Kidney (tissue), 14 donors: Measurements from ENCODE around the gene PDE6B. TPM values are rescaled to one million over a fixed set of nuclear protein-coding genes. Genes with fewer than 3 reads are reported as not detected.

Experiments
- DNase-seq, 5 donors: peaks; one replicate each; pipeline ENCODE4 v3.0.0-alpha.2; 2013 to 2020
- FAIRE-seq: peaks from 2 replicates; lab custom pipeline; 2012; peaks lifted over from hg19 to GRCh38; lab: Jason Lieb, UNC
- H3K27ac ChIP-seq, 2 donors: one replicate each; pipeline ENCODE4 v1.7.0; 2013; ENCODE audit warnings: low read depth in 2 of 2, low read length in 2 of 2, inconsistent platforms in 1 of 2
- H3K27me3 ChIP-seq: one replicate; pipeline ENCODE4 v1.7.1; 2013; ENCODE audit warnings: low read length, inconsistent platforms; ENCODE audit not compliant: control insufficient read depth, insufficient read depth
- H3K36me3 ChIP-seq, 3 donors: one replicate each; pipeline versions ENCODE4 v1.7.0 to v1.7.1; 2013; ENCODE audit warnings: low read length in 3 of 3, control low read depth in 1 of 3, inconsistent platforms in 1 of 3; ENCODE audit not compliant: insufficient read depth in 3 of 3, control insufficient read depth in 2 of 3
- H3K4me1 ChIP-seq, 3 donors: one replicate each; pipeline versions ENCODE4 v1.7.0 to v1.7.1; 2013; ENCODE audit warnings: low read length in 3 of 3, inconsistent platforms in 1 of 3, low read depth in 1 of 3; ENCODE audit not compliant: control insufficient read depth in 2 of 3, insufficient read depth in 2 of 3
- H3K4me3 ChIP-seq, 3 donors: one replicate each; pipeline versions ENCODE4 v1.7.0 to v1.8.1; 2013; ENCODE audit warnings: low read length in 3 of 3, control low read depth in 1 of 3, inconsistent platforms in 1 of 3
- H3K9ac ChIP-seq, 3 donors: one replicate each; pipeline versions ENCODE4 v1.7.0 to v1.7.1; 2013; ENCODE audit warnings: low read length in 3 of 3, control low read depth in 1 of 3, inconsistent platforms in 1 of 3
- H3K9me3 ChIP-seq, 3 donors: one replicate each; pipeline versions ENCODE4 v1.7.0 to v1.7.1; 2013; ENCODE audit warnings: low read length in 3 of 3, control low read depth in 1 of 3, inconsistent platforms in 1 of 3; ENCODE audit not compliant: control insufficient read depth in 2 of 3, insufficient read depth in 1 of 3
- intact Hi-C: fragments of 100-400 bp; cut with DNase I; formaldehyde crosslinking; loops from one replicate; pipeline ENCODE4 v1.11.1; 2022
- polyA plus RNA-seq: library from polyadenylated mRNA; stranded (reverse); fragments of 350-450 nt; fragmentation: Illumina TruSeq; extraction: RNeasy Lipid Tissue Mini Kit (QIAGEN cat#74804); gene quantifications from one replicate; pipeline ENCODE4 v1.2.3, GENCODE V29; 2014; ENCODE audit warnings: low read depth, low replicate concordance; ENCODE audit not compliant: insufficient read depth
- total RNA-seq: library from RNA; stranded (reverse); fragmentation: NEBNext Ultra II Directional; extraction: Animal tissue kit (Norgen Biotek cat#: 25700); gene quantifications from one replicate; pipeline ENCODE4 v1.2.1, GENCODE V29; 2021
- TF ChIP-seq, protein P1 (sequence below): IDR thresholded peaks from 3 replicates; pipeline ENCODE4 v1.5.1; 2012; ENCODE audit warnings: mild to moderate bottlenecking, moderate library complexity, borderline replicate concordance; ENCODE audit not compliant: insufficient read depth; ENCODE audit errors: extremely low read depth
- donor health status: control.
- donor health status: control.
- donor health status: control.
- donor health status: control.
- donor health status: control.
- donor health status: DM: yes; HTN: yes; CAD: no.
- donor health status: Normal renal cell carcinoma (clear cell type).

Gene PDE6B
- total and polyA plus RNA-seq, 2 donors from 2014 or later = 10.7 to 10.8 TPM

DNA sequence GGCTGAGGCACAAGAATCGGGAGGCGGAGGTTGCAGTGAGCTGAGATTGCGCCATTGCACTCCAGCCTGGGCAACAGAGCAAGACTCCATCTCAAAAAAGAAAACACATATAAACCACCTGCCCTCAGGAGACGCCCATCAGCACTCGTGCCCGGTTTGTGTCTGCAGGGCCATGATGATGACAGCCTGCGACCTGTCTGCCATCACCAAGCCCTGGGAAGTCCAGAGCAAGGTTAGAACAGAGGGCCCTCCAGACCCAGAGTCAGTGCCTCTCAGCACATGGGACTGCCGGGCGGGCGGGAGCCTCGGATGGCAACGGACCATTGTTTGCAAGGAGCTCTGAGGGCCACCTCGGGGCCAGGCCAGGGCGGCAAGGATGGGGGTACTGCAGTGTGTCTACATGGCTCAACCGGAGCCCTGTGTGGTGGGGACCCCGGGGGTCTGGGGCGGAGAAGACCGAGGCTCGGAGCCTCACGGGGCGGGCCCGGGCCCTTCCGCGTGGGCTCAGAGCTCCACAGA is 39.4 kb downstream of the PDE6B start:
- no peak overlapping the region for H3K9ac ChIP-seq
- no peaks in the 10 kb centered on the region for H3K27me3 ChIP-seq
- FAIRE-seq (no peak), DNase-seq (peak in 2 of 5 donors; percentile 57 to 75)
- no peak overlapping the region for H3K27ac ChIP-seq
- intact Hi-C loops = no loop called here
- H3K4me3 ChIP-seq = no peak overlapping the region
- peaks cover 0 to 6% (median 0%) of the 10 kb centered on the region in 3 donors for H3K4me1 ChIP-seq
- TF ChIP-seq, protein P1, sequence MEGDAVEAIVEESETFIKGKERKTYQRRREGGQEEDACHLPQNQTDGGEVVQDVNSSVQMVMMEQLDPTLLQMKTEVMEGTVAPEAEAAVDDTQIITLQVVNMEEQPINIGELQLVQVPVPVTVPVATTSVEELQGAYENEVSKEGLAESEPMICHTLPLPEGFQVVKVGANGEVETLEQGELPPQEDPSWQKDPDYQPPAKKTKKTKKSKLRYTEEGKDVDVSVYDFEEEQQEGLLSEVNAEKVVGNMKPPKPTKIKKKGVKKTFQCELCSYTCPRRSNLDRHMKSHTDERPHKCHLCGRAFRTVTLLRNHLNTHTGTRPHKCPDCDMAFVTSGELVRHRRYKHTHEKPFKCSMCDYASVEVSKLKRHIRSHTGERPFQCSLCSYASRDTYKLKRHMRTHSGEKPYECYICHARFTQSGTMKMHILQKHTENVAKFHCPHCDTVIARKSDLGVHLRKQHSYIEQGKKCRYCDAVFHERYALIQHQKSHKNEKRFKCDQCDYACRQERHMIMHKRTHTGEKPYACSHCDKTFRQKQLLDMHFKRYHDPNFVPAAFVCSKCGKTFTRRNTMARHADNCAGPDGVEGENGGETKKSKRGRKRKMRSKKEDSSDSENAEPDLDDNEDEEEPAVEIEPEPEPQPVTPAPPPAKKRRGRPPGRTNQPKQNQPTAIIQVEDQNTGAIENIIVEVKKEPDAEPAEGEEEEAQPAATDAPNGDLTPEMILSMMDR = no peak
- H3K36me3 ChIP-seq = no peaks in the 10 kb centered on the region
- no peaks in the 10 kb centered on the region for H3K9me3 ChIP-seq

DNA sequence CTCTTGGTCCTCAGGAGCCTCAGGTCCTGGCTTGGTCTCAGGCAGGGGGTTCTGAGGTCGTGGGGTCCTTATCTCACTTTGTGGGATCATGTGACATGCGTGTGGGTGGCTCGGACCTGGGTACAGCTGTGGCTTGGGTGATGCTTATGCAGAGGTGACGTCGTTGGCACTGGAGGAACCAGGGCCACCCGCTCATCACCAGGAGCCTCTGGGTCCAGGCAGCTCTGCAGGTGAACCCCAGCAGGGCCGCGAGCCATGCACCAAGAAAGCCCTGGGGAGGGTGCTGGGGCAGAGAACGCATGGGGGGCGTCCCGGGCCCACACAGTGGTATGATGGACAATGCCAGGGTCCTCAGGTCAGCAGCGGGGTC is 40.0 kb downstream of the PDE6B start:
- H3K27me3 ChIP-seq = no peaks in the 10 kb centered on the region
- no peaks in the 10 kb centered on the region for H3K36me3 ChIP-seq
- DNase-seq = peak in 2 of 5 donors; percentile 48 to 66
- no peak for FAIRE-seq
- intact Hi-C loops = no loop called here
- H3K9ac ChIP-seq = no peak overlapping the region
- TF ChIP-seq, protein P1 = no peak
- no peak overlapping the region for H3K27ac ChIP-seq
- H3K4me1 ChIP-seq = peaks cover 0 to 6% (median 0%) of the 10 kb centered on the region in 3 donors
- H3K4me3 ChIP-seq = no peak overlapping the region
- H3K9me3 ChIP-seq = no peaks in the 10 kb centered on the region

DNA sequence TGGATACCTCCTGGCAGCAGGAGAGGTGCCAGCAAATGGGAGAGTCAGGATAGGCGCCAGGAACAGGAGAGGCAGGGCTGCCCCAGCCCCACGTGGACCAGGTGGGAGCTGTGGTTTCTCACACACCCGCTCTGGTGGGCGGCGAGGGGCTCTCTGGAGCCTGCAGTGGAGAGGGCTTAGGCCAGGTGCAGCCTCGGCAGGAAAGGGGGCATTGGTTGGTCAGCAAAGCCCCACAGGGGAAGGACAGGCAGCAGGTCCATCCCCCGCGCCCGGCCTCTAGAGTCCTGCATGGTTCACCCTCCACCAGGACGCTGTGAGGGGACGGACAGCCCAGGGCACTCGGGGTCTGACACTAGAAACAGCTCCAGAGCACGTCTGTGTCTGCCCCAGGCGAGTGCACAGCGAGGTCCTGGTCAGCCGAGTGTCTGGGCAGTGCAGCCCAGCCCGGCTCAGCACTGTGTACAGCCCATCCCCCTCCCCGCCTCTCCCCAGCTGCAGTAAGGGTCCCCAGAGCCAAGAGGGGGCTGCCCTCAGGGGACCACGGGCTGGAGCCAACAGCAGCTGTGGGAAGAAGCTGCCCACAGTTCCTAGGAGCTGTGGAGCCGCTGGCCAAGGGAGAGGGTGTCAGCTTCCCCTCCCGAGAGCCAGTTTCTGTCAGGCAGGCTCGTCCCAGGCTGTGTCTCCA is 40.5 kb downstream of the PDE6B start:
- Histone ChIP-seq H3K9ac (no peak overlapping the region), H3K36me3 (peaks cover 0 to 2% (median 0%) of the 10 kb centered on the region in 3 donors), H3K4me1 (peaks cover 0 to 6% (median 0%) of the 10 kb centered on the region in 3 donors), H3K4me3 (no peak overlapping the region), H3K27me3 (no peaks in the 10 kb centered on the region), H3K9me3 (no peaks in the 10 kb centered on the region), H3K27ac (no peak overlapping the region)
- TF ChIP-seq, protein P1 = no peak
- intact Hi-C loops = no loop called here
- DNase-seq (peak in 2 of 5 donors; percentile 50 to 59), FAIRE-seq (no peak)
